Measurements from ENCODE around the gene PTPRG. TPM values are rescaled to one million over a fixed set of nuclear protein-coding genes. Genes with fewer than 3 reads are reported as not detected.

PTPRG gene
- total and polyA plus RNA-seq, 2 of the 13 experiments (the other 11 are each of a cell fraction or from before 2014, with no cell fraction given): 8.0 to 25.3 TPM

- Histone ChIP-seq H3K79me2 (ENCODE audit: insufficient read depth, low read length) (peaks cover 5% of the 10 kb centered on the region), H3K27me3 (ENCODE audit: control insufficient read depth in 1 of 2, insufficient read depth in 2 of 2, low read length in 2 of 2) (no peaks in the 10 kb centered on the region), H3K4me3 (replicated peaks in 1 of 3; ENCODE audit: insufficient read depth in 1 of 3, low read depth in 2 of 3, low read length in 3 of 3) (no peak overlapping the region), H3K4me1 (ENCODE audit: insufficient read depth, low read length) (peaks cover 17% of the 10 kb centered on the region), H3K9me3 (ENCODE audit: low read length) (no peaks in the 10 kb centered on the region), H3K36me3 (replicated peaks in 1 of 2; ENCODE audit: control insufficient read depth in 1 of 2, insufficient read depth in 2 of 2, low read length in 2 of 2) (no peaks in the 10 kb centered on the region), H2AFZ (ENCODE audit: low read length) (no peak overlapping the region), H3K4me2 (ENCODE audit: low read depth, low read length) (no peak overlapping the region), H3K9ac (ENCODE audit: insufficient read depth, low read depth, low read length) (no peak overlapping the region), H4K20me1 (ENCODE audit: insufficient read depth, low read length) (no peaks in the 10 kb centered on the region), H3K27ac (ENCODE audit: extremely low read length, insufficient read depth, low read length) (no peak overlapping the region)
- TF ChIP-seq MAFG (CRISPR knock-in tag; IDR thresholded peaks at IDR 0.05) (no peak), KDM3A (CRISPR knock-in tag; IDR thresholded peaks at IDR 0.05; ENCODE audit: low read depth) (no peak), GPBP1L1 (CRISPR knock-in tag; IDR thresholded peaks at IDR 0.05) (no peak), SIX1 (CRISPR knock-in tag; IDR thresholded peaks at IDR 0.05; ENCODE audit: borderline replicate concordance) (no peak), CEBPG (CRISPR knock-in tag; IDR thresholded peaks at IDR 0.05) (no peak)
- TF ChIP-seq, protein P1, sequence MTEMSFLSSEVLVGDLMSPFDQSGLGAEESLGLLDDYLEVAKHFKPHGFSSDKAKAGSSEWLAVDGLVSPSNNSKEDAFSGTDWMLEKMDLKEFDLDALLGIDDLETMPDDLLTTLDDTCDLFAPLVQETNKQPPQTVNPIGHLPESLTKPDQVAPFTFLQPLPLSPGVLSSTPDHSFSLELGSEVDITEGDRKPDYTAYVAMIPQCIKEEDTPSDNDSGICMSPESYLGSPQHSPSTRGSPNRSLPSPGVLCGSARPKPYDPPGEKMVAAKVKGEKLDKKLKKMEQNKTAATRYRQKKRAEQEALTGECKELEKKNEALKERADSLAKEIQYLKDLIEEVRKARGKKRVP (CRISPR knock-in tag; IDR thresholded peaks at IDR 0.05): no peak
- TF ChIP-seq, protein P2, sequence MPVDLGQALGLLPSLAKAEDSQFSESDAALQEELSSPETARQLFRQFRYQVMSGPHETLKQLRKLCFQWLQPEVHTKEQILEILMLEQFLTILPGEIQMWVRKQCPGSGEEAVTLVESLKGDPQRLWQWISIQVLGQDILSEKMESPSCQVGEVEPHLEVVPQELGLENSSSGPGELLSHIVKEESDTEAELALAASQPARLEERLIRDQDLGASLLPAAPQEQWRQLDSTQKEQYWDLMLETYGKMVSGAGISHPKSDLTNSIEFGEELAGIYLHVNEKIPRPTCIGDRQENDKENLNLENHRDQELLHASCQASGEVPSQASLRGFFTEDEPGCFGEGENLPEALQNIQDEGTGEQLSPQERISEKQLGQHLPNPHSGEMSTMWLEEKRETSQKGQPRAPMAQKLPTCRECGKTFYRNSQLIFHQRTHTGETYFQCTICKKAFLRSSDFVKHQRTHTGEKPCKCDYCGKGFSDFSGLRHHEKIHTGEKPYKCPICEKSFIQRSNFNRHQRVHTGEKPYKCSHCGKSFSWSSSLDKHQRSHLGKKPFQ (CRISPR knock-in tag; IDR thresholded peaks at IDR 0.05; ENCODE audit: insufficient replicate concordance): no peak
- ChIA-PET POLR2A (no interaction called here), CTCF (ENCODE audit: low intra/inter-chr PET ratio, low total read pairs) (no interaction called here)
- in situ Hi-C loops (cut with HindIII; ENCODE audit: extremely low pct_ligation_motif_present, low pct_unique_long_range_greater_than_20kb) (no loop called here), intact Hi-C loops (cut with micrococcal nuclease; ENCODE audit: unreplicated experiment) (no loop called here)
- no TSS peak for BruUV-seq (replicated peaks)
- no peak for ATAC-seq
- WGBS (ENCODE audit: low lambda C conversion rate): 98% methylated on average over 6 of the region's 6 CpGs
- no peak for DNase-seq (ENCODE audit: low spot score)
- no peak for FAIRE-seq
Measured at GRCh38 chr3:61796911-61797310, 235.5 kb downstream of the PTPRG start.

All from HepG2 (cell line).